Measurements from ENCODE around the gene ITPA. TPM values are rescaled to one million over a fixed set of nuclear protein-coding genes. Genes with fewer than 3 reads are reported as not detected.
A peak's percentile ranks its signal among the peaks of the same experiment; 100 is the strongest.

The ITPA gene
- total RNA-seq, 2 donors from 2014 or later: 17.4 to 21.4 TPM

DNA sequence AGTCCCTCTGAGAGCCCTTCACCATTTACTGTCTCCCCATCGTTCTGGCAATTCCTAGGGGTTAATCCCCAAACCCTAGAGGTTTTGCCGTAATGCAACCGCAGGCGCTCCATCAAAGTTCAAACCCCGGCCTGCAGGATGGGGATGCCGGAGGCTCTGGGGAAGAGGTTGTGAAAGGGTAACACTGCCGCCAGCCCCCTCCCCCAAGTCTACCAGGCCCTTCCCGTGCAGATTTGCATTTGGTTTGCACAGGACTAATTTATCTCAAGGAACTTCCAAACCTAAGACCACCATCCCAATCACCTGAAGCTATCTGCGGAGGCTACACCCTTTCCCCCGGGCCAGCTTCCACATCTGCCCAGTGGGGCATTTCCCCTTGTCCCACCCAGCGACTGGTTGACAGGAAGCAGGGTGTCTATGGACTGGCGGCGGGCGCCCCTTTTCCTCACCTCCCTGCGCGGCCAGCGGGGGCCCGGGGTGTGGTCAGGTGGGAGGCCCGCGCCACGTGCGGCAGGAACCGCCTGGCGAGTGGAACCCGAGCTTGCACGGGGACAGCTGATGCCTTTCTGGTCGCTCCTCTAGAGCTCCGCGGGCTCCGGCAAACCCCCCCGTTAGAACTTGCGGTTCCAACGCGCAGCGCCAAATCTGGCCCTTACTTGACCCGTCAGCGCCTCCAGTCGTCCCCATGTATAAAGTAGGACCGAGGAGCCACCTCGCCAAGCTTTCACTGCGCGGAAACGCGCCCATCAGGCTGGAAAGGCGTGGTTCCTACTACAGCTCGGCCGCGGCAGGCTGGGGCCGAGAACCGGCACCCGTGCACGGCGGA, 39.1 kb downstream of the ITPA start:
- TF ChIP-seq, protein P1, sequence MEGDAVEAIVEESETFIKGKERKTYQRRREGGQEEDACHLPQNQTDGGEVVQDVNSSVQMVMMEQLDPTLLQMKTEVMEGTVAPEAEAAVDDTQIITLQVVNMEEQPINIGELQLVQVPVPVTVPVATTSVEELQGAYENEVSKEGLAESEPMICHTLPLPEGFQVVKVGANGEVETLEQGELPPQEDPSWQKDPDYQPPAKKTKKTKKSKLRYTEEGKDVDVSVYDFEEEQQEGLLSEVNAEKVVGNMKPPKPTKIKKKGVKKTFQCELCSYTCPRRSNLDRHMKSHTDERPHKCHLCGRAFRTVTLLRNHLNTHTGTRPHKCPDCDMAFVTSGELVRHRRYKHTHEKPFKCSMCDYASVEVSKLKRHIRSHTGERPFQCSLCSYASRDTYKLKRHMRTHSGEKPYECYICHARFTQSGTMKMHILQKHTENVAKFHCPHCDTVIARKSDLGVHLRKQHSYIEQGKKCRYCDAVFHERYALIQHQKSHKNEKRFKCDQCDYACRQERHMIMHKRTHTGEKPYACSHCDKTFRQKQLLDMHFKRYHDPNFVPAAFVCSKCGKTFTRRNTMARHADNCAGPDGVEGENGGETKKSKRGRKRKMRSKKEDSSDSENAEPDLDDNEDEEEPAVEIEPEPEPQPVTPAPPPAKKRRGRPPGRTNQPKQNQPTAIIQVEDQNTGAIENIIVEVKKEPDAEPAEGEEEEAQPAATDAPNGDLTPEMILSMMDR (IDR thresholded peaks at IDR 0.05): no peak
- Histone ChIP-seq H3K27me3 (no peaks in the 10 kb centered on the region), H3K27ac (no peak overlapping the region), H3K4me3 (peak overlapping the region in 1 of 2 donors; percentile 24), H3K36me3 (peaks cover 14% of the 10 kb centered on the region), H3K4me1 (peaks cover 0 to 14% of the 10 kb centered on the region in 2 donors), H3K9me3 (no peaks in the 10 kb centered on the region)
- peak; percentile 62 for DNase-seq (ENCODE audit: low spot score)

DNA sequence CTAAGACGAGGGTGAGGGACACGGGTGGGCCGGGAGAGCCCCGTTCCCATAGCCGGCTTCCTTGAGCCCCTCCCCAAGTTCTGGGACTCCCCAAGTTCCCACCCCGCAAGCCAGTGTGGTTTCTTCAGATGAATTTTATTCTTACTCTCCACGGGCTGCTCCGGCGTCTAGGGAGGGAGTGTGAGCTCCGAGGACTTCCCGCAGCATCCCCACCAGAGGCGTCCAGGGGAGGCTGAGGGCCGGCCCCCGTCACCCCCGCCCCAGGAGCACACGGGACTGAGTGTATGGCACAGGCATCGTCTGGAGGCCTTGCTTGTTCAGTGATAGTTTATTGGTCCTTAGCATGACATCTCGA, 39.7 kb downstream of the ITPA start:
- H3K27me3 ChIP-seq: no peaks in the 10 kb centered on the region
- H3K4me3 ChIP-seq: peak overlapping the region in 1 of 2 donors; percentile 24
- peaks cover 0 to 14% of the 10 kb centered on the region in 2 donors for H3K4me1 ChIP-seq
- no peaks in the 10 kb centered on the region for H3K9me3 ChIP-seq
- no peak overlapping the region for H3K27ac ChIP-seq
- H3K36me3 ChIP-seq: peaks cover 19% of the 10 kb centered on the region
- no peak for DNase-seq (ENCODE audit: low spot score)
- TF ChIP-seq, protein P1 (IDR thresholded peaks at IDR 0.05): no peak

GRCh38 chr20:3250091-3250504, 40.8 kb downstream of the ITPA start:
- Histone ChIP-seq H3K36me3 (peaks cover 30% of the 10 kb centered on the region), H3K27me3 (no peaks in the 10 kb centered on the region), H3K9me3 (no peaks in the 10 kb centered on the region), H3K4me1 (peaks cover 0 to 14% of the 10 kb centered on the region in 2 donors), H3K27ac (no peak overlapping the region), H3K4me3 (no peak overlapping the region)
- no peak for DNase-seq (ENCODE audit: low spot score)
- TF ChIP-seq, protein P1 (IDR thresholded peaks at IDR 0.05): no peak

- peaks cover 47% of the 10 kb centered on the region for H3K36me3 ChIP-seq
- no peaks in the 10 kb centered on the region for H3K9me3 ChIP-seq
- TF ChIP-seq, protein P1 (IDR thresholded peaks at IDR 0.05): no peak
- DNase-seq (ENCODE audit: low spot score): no peak
- no peak overlapping the region for H3K27ac ChIP-seq
- peaks cover 0 to 14% of the 10 kb centered on the region in 2 donors for H3K4me1 ChIP-seq
- no peak overlapping the region for H3K4me3 ChIP-seq
- H3K27me3 ChIP-seq: no peaks in the 10 kb centered on the region
Observed at GRCh38 chr20:3251806-3252205, 42.5 kb downstream of the ITPA start.

DNA sequence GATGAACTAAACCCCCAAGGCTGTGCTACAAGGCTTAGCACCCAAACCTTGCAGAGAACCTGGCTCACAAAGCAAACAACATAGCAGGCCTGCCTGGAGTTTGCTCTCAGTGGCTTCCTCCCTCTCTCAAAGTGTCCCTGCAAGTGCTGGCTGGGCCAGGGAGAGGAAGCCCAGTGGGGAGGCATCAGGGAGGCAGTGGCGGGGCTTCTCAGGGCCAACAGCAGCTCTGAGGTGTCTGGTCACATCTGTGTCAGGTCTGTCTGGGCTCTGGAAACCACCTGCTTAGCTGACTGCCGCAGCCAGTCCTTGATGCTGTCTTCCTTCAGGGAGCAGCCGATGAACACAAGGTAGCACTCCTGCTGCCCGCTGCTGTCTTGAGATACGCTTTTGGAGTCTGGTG, 46.4 kb downstream of the ITPA start:
- Histone ChIP-seq H3K27me3 (no peaks in the 10 kb centered on the region), H3K27ac (no peak overlapping the region), H3K9me3 (no peaks in the 10 kb centered on the region), H3K36me3 (peaks cover 76% of the 10 kb centered on the region), H3K4me3 (no peak overlapping the region), H3K4me1 (no peaks in the 10 kb centered on the region)
- TF ChIP-seq, protein P1 (IDR thresholded peaks at IDR 0.05): no peak
- no peak for DNase-seq (ENCODE audit: low spot score)

All from right atrium auricular region (tissue), 2 donors.